NCI-H446 treated with DMSO at 0.1 percent for 48 hours (cell line): ENCODE results near the gene CLMP.
A peak's percentile ranks its signal among the peaks of the same experiment; 100 is the strongest.

Experiments used
- DNase-seq: peaks from one replicate; lab custom pipeline; 2025; lab: John Stamatoyannopoulos, UW

The CLMP gene

DNA sequence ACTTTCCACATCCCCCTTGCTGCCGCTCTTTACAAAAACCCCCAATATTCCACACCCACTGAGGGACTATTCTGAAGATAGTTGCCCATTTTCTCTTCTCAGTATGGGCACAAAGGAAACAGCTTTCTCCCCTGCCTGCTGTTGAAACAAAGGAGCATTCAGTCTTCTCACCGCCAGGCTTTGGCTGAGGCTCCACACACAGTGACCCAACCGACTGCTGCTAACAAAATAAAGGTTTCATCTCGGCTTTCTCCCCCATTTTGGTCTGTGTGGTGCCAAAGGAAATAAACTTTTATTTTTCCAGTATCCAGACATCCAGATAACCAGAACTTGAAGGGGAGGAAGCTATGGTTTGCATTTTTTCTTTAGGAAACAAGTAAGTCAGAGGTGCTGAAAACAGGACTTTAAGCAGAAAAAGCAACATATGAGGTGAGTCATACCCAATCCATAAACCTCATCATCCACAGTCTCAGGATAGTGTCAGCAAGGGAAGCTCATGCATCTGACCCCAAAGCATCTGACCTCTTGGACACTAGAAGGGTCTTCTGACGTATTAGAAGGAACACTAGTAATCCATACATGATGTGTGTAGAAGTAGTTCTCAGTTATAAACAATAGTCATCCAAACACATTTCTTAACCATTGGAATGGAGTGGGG, 6.4 kb downstream of the CLMP start:
- DNase-seq: peak; percentile 16

DNA sequence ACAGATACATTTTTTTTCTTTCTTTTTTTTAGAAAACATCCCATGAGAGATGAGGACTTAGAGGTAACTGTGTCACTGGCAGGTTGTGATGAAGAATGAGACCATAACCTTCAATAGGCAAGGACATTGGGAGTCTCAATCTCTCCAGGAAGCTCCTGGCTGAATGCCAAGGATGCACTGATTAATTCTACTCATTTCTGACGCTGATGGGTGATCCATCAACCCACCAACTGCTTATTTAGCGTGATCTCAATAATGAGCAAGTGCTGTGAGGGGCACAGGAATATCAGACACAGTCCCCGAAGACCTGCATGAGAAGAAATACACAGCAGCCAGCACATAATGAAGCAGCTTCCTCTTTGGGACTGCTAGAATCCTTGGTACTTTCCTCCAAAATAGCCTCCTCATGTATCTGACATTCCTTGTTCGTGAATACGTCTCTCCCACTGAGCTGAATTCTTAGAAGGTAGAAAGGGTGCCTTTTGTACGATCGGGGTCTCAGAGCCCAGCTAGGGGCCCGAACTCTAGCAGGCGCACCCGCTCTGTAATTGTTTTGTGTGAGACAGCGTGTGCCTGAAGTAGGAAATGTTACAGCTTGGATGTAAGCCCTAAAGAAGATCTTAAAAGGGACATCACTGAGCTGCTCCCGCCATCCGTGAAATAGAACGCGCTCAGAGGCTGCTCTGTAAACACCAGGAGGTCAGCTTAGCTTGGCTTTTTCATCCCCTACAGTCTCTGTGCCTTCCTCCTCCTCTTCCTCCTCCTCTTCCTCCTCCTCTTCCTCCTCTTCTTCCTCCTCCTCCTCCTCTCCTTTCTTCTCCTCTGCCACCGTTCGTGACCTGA, 7.2 kb downstream of the CLMP start:
- DNase-seq: peak; percentile 61

DNA sequence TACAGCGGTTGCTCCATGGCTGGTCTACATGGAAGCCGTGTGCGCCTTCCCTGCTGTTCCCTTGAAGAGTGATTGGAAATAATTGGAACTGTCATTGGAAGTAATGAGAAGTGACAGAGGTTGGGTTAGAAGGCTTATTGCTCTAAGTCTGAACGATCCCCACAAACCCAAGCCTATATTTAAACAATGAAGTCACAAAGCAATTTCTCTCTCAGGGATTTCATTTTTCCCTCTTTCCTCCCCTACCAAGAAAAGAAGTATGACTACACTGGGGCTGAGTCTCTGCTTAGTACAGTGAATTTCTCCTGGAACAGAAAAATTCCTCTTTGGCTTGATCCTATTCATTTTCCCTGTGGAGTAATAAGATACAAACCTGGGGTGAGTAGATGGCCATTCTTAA, 7.8 kb downstream of the CLMP start:
- DNase-seq: no peak

DNA sequence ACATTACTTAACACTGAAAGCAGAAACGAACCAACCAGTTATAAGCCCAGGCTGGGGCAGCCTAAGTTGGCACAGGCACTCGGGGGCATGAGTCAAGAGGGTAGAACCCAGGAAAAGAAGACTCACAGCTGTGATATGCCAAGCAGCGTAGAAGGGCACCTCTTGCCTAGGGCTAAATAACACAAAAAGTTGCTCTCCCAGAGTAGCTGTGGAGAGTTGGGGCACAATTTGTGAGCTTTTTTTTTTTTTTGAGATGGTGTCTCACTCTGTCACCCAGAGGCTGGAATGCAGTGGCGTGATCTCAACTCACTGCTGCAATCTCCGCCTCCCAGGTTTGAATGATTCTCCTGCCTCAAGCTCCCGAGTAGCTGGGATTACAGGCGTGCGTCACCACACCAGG, 8.8 kb downstream of the CLMP start:
- DNase-seq: no peak

DNA sequence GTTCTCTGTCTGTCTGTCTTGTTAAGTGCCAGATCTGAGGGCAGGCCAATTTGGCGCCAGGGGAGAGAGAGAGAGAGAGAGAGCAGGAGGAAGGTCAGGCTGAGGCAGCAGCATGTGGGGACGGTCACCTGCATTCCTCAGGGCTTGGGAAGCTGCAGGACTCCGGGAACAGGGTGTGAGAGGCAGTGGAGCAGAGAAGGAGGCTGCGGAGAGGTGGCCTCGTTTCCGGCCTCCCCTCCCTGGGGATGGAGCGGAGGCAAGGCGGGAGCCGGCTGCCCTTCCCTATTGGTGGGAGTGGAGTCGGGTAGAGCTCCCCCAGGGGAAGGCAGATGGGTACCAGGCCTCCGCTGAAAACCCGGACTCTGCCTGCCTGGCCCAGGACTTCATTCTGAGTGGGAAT, 9.7 kb downstream of the CLMP start:
- no peak for DNase-seq

DNA sequence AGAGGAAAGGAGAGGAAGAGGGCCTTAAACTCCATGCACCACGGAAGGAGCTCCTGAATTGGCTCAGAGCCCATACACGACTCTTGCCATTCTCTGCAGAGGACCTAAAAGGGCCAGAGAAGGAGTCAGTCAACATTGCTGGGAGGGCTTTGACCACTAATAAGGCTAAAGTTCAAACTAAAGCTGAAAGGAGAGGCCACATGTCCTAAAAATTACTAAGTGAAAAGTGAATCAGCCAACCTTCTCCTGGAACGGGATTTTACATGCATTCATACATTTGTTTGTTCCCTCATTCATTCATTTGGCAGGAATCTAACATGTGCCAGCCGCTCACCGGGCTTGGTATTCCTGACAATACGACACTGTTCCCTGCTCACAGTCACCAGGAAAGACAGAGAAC, 10.5 kb downstream of the CLMP start:
- no peak for DNase-seq

DNA sequence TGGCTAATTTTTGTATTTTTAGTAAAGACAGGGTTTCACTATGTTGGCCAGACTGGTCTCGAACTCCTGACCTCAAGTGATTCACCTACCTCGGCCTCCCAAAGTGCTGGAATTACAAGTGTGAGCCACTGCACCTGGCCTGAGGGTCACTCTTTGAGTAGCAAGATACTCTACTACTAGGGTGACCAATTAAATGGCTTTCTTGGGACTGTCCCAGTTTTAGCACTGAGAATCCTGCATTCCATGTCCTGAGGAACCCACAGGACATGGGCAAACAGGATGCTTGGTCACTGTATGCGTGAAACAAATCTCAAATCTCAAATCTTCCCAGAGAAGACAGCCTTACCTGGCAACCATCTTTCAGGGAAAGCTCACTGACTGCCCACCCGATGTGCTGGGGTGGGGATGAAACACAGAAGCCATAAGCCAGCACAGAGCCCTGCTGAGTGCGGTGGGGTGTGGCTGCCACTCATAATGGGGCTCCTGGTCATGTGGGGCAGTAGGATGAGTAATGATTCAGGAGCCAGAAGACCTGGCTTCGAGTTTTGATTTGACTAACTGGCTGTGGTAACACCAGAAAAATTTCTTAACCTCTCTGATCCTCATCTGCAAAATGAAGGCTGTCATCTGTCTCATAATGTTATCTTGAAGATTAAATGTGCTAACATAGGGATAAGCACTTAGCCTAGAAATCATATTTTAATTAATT, 11.5 kb downstream of the CLMP start:
- no peak for DNase-seq

DNA sequence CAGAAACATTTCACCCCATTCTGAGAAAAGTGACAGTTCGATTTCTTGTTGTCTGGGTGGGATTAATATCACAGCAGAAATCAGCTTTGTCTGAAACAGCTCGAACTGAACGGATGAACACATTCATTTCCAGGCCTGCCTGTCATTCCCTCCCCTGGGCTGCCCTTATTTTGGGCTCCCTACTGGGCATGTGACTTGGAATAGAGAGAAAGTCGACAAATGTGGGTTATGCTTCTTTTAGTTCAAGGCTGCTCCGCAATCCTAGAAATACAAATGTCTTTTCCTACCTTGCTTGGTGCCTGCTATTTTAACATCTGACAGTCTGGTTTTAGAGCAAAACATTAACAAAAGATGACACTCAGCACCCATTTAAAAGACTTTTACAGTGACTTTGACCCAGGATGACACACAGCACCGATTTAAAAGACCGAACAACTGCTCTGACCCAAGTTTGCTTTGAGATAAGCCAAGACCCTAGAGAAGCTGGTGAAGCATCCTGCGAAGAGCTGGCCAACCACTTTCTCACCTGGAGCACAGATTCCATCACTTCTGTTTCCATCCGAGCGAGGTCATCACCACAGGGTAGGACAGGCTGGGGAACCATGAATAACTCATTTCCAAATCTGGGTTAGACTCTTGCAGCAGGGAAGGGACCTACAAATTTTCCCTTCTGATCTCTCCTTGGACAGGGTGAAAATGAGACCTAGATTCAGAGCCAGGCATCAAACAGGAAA, 13.1 kb downstream of the CLMP start:
- no peak for DNase-seq

DNA sequence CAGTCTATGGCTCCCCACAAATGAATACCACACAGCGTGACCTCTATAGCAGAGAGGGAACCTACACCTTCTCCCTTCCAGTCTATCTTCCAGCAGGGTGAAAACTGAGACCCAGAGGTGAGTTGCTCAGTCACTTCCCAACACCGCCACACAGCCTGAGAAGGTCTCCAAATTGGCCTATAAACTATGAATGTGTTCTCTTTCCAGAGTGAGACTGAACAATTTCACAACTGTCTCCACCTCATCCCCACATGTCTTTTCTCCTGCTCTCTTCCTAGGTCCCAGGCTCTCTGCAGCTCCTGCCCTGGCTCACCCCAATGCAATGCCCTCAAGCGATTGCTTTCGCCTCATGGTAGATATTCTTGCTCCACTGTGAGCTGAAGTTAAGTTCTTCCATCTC, 14.0 kb downstream of the CLMP start:
- no peak for DNase-seq

DNA sequence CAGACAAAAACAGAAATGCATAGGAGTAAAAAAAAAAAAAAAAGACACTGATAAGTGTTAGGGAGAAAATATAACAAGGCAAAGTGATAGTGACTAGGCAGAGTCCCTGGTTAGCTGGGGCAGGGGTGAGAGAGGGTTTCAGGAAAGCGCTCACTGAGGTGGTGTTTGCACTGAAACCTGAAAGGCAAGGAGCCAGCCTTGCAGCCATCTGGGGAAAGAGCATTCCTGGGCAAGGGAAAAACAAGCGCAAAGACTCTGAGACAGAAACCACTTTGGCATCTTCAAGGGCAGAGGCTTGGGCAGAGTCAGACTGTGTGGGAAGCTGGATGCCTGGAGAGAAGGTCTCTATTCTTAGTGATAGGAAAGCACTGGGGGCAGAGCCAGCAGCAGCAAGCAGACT, 14.5 kb downstream of the CLMP start:
- DNase-seq: no peak

DNA sequence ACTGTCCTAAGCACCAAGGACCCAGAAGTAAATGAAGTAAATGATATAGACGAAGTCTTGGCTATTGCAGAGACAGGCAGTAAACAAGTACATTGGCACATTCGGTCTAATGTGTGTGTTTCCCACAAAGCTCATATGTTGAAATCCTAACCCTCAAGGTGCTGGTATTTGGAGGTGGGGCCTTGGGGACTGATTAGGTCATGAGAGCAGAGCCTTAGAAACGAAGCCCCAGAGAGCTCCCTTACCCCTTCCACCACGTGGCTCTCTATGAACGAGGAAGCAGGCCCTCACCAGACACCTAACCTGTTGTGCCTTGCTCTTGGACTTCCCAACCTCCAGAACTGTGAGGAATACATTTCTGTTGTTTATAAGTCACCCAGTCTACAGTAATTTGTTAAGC, 14.9 kb downstream of the CLMP start:
- no peak for DNase-seq

DNA sequence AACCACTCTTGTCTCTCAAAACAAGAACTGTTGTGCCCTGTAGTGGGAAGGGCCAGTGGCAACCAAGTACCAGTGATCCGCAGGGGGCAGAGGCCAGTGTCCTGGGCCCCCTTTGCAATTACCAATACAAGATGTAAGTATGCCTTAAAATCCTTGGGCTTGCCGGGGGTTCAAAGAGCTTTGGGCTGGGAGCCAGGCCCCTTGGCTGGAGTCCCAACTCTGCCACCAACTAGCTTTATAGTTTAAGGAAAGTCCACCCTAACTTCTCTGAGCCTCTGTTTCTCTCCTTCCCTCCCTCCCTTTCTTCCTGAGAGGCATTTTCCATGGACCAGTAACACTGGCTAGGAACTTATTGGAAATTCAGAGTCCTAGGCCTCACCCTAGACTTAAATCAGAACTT, 15.5 kb downstream of the CLMP start:
- DNase-seq: no peak

DNA sequence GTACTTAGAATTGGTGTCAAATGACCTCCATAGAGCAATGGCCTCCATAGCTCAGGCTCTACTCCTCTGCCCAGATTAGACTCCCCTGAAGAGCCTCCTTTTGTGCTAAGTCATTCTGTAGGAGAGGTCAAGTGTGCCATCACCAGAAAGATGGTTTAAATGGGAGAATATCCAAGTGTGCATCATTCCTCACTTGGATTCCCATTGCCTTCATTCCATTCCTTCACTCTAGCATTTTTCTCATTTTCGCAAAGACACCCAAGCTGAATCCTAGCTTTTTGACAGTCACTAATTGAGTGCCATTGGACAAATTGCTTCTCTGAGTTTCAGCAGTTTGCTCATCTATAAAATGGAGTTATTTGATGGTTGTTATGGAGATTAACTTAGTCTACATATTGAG, 16.9 kb downstream of the CLMP start:
- DNase-seq: no peak

DNA sequence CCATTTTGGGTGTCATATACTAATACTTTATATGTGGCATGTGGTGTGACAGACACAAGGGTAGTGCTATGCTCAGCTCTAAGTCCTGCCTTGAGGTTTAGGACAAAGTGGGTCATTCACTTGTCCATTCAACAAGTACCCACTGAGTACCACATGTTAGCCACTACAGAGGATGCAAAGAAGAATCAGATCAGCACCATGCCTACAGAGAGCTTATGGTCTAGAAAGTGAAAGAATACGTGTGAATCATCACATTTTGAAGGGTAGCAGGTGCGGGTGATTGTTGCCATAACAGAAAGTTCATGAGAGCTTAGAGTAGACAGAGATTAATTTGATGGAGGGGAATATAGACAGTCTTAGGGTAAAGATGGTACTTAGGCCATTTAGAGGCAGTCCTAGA, 18.3 kb downstream of the CLMP start:
- DNase-seq: no peak

DNA sequence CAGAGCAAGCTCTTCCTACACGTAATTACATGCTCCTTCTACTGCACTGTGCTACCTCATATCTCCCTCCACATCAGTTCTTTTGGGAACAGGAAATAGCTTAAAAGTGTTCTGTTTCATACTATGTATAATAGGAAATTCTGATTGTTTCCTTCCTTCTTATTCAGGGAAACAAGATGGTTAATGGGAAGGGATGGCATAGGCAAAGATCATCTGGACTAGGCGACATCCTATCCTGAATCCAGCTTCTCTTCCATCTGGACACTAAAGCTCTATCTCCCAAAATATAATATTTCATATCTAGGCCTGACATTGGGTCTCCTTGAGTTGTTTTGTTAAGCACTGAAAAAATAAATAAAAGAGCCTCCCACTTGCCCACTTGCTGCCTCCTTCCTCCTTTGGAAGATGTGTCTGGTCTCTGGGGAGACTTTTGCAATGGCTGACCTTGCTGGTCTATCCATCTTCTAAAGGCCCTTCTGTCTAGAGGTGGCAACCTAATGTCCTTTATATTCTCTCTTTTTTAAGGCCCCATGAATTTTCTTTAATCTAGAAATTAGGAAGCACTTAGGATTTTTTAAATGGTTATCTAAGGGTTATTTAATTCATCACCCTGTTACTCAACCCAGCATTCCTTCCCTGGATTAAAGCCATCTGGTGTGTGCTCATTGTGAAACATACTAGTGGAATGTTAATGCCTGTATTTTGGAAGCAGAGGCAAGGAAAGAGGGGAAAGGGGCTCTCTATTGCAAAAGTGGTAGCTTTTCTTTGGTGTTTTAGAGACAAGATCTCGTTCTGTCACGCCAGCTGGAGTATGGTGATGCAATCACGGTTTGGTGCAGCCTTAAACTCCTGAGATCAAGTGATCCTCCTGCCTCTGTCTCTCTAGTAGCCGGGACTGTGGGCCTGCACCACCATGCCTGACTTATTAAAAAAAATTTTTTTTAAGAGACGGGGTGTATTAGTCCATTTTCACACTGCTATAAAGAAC, 20.6 kb downstream of the CLMP start:
- no peak for DNase-seq

DNA sequence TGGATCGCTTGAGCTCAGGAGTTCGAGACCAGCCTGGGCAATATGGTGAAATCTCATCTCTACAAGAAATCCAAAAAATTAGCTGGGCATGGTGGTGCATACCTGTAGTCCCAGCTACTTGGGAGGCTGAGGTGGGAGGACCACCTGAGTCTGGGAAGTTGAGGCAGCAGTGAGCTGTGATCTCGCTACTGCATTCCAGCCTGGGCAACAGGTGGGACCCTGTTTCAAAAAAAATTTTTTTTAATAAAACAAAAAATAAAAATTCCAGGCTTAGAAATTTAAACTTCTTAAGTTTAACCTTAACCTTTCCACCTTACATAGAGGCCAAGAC, 21.2 kb downstream of the CLMP start:
- DNase-seq: no peak

DNA sequence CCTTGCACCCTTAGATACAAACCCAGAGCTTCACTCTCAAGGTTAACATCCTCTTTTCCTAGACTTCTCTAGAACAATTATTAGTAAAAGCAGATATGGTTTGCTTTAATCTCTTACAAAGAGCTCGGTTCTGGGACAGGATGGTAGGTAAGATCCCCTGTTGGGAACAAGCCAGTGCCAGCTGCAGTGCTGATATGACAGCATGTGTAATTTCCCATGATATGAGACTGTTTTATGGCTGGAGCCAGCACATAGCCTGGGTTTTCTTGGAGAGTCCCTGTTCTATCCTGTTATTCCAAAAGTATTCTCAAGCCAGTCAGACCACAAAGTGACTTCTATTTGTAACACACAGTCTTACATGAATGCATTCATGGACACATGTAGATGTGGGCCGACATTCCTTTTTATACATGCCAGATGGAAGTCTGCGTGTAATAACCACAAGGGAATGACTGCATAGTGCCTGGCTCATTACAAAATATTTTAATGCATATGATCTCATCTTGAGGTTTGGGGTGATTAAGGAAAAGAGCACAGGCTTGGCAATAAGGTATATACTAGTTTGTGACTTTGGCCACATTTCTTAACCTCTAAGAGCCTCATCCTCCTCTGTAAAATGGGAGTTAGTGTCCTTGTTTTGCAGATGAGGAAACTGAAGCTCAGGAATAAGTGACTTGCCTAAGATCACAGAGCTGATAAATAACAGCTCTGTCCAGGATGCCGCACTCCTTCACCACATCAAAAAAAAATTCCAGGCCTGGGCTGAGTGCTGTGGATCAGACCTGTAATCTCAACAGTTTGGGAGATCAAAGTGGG, 21.8 kb downstream of the CLMP start:
- DNase-seq: no peak

DNA sequence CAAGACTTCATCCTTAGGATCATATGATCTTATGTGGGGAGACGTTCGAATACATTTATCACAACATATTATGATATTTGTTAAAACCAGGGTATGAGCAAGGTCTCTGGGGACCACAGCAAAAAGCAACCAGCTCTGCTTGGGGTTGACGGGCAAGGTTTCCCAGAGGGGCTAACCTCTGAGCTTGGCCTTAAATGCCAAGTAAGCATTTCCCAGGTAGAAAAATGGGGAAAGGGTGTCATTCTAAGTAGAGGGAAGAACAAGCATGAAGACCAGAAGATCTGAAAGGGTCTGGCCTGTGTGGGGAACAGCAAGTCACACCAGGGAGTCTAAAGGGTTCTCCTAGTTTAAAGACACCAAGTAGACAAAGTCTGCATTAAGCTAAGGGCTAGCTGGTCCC, 24.1 kb downstream of the CLMP start:
- DNase-seq: no peak

DNA sequence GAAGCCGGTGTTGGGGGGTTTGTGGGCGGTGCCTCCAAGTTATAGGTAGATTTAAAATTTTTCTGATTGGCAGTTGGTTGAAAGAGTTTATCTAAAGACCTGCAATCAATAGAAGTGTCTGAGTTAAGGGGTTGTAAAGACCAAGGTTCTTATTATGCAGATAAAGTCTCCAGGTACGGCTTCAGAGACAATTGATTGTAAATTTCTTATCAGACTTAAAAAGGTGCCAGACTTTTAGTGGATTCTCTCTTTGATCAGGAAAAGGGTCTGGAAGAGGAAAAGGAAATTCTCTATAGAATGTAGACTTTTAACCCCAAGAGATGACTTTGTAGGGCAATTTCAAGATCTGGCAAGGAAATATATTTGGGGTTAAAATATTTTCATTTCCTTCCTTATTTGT, 25.2 kb downstream of the CLMP start:
- DNase-seq: no peak

DNA sequence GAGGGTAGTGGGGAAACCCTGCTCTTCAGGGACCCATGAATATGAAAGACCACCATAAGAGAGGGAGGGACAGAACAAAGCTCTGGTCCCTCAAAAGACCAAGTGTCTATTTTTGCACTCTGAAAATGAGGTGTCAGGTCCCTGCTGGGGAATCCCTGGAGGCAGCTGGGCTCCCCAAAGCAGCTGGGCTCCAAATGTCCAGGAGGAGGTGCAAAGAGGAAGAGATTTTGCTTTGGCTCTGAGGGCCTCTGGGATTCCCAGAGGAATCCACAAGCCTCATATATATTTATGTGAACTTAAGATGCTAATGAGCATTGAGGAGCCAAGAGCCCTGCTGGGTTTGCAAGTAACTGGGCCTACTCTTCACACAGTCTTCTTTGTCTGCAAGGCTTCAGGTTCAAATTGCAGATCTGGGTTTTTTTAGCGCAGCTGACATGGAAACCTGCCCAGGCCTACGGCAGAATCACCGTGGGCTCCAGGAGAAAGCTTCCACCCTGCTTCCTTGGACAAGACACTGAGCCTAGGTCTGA, 26.0 kb downstream of the CLMP start:
- DNase-seq: no peak
